GM21390 (cell line): ENCODE results near the gene NMNAT2.

Source experiments
- ATAC-seq: cut with Tn5 transposase; IDR thresholded peaks from one replicate; pipeline ENCODE4 v1.9.1; 2021; ENCODE audit not compliant: unreplicated experiment

The NMNAT2 gene

DNA sequence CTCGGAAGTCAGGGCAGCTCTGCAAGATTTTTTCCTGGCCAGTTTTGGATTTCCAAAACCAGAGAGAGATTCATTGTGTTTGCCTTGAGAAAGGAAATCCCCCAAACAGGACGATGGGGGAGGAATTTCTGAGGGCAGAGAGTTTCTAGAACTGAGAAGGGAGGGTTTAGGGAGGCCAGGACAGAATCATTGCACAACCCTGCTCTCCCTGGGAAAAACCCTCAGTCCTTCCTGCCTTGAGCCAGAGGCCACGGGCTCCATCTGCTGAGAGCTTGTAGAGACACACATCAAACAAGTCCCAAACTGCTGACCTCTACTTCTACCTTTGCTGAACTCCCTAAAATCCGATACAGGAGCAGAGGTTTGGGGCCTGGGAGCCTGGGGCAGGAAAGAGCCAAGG is 99.7 kb downstream of the NMNAT2 start:
- peak; percentile 65 for ATAC-seq

DNA sequence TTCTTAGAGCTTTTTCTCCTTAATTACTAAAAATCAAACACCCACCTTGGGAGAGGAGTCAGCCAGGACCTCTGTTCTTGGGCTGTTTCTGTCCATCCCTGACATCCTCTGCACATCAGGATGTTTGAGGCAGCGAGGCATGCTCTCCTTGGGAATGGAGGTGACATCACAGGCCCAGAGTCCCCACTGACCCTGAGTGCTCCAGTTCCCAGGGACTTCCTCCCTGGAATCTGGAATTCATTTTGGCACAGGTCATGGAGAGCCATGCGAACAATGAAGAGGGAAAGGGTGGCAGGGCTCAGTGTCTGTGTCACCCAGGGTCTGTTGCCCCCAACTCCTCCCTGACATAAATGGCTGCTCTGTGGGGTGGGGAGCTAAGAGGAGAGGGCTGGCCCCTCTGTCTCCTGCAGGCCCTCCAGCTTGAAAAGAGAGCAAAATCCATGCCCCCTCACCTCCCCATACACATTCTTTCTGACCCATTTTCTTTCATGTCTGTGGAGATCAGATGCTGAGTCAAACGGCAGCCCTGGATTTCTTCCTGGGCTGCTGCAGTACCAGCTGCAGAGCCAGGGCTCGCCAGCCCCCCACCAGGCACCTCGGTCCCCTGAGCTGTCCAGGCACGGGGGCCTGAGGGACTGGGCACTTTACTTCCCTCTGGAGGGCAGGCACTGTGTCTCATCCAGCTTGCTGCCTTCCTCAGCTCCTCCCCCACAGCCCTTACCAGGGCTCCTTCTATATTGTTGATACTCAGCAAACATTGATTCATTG is 102.0 kb downstream of the NMNAT2 start:
- no peak for ATAC-seq

DNA sequence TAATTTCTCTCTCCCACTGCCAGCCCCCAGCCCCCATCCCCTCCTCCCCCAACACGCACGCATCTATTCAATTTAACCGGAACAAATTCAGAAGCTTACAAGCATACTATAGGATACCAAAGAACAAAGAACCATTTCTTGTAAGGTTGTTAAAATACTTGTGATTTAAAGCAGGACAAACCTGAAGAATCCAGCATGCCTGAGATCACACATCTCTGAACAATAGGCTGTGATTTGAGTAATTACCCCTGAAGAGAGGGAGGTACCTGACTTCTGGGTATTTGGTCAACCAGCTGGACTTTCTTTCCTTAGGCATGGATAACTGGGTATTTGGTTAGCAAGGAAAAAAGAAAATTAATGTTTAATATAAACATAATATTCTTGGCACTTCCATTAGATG is 105.1 kb downstream of the NMNAT2 start:
- ATAC-seq = no peak

DNA sequence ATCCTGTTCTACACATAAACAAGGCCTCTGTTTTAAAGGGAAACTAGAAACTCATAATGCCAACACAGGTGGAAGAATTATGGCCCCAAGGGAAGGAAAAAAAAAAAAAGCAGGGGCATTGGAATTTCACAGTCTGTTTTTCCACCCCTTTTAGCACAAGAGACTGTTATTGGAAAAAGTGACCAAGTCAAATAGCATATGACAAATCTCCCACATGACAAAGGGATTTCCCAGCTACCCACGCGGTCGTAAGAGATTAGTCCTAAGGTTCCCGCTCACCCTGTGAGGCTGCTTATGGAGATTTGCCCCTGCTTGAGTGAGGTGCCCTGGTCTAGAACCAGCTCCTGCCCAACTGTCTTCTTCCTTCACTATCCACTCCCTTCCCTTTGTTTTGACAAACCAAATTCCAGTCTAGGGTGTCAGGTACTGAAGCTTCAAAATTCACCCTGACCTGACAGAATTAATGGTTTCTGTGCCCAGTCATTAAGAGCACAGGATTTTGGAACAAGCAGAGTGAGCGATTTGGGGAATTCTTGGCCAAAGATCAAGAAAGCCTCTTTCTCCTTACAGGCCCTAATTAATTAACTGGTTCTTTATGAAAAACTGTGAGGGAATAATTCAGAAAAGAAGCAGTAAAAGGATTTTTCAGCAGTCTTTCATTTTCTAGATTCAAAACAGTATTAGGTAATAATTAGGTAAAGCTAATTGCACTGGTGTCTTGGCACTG is 107.3 kb downstream of the NMNAT2 start:
- no peak for ATAC-seq

DNA sequence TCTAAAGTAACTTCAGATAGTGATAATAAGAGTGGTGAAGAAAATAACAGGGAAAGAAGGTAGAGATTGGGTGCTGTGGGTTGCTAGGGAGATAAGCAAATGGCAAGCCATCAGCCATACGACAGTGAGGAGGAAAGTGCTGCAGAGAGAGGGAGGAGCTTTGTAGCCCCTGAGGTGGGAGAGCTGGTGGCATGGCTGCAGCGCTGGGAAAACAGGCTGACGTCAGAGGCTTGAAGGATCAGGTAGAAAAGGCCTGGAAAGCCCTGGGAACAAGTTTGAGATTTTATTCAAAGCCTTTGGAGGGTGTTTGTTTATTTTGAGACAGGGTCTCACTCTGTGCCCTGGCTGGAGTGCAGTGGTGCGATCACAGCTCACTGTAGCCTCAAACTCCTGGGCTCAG is 109.5 kb downstream of the NMNAT2 start:
- ATAC-seq = no peak

DNA sequence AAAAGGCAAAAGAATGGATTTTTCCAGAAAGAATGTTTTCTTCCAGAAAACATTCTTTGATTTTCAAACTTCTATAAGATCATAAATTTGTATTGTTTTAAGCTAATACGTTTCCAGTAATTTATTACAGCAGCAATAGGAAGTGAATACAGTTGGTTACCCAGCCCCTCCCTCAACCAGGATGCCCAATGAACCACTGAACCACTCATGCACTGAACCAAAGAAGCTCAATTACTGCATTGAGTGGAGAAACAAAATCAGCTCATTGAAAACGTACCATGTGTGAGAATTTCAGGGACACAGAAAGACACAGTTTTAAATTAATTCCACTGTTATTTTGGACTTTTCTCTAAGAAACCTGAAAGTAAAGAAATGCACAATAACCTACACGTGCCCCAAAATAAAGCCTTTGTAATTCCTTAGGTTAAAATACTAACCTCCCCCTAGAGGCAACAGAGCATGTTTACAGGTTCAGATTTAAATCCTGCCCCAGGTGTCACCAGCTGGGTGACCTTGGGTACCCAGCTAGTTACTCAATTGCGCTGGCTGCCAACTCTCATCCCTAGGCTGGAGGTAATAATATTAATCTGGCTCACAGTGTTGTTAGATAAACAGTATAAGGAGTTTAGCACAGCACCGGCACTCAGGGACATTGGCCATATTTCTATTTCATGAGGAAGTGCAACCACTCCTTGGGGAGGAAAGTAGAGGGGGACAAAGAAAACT is 111.7 kb downstream of the NMNAT2 start:
- peak; percentile 49 for ATAC-seq

DNA sequence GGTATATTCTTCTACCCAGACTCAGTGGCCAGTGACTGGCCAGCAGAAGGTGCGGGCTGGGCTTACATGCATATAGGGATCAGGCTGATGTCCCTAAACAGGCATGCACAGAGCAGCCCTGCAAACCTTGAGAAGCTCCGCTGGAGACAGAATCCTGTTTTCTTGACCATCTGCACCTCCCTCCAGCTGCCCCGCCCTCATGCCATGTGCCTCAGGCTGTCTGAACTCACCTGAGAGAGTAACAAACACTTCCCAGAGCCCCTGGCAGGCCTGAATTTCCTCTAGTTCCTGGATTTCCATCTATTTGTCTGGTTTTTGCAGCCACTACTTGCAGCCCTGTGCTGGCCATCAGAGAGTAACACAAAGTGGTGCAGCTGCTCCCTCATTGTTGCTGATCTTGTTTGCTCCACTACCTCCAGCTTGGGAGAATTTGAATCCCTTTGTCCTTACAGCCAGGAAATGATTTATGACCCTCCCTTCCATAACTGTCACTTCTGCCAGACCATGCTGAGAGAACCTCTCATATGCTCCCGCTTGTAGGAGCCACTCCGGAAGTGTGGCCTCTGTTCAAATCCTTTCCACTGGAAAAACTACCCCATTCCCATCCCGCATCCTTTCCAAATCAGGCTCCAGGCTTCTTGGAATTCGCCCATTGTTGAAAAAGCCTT is 113.6 kb downstream of the NMNAT2 start:
- ATAC-seq = no peak

DNA sequence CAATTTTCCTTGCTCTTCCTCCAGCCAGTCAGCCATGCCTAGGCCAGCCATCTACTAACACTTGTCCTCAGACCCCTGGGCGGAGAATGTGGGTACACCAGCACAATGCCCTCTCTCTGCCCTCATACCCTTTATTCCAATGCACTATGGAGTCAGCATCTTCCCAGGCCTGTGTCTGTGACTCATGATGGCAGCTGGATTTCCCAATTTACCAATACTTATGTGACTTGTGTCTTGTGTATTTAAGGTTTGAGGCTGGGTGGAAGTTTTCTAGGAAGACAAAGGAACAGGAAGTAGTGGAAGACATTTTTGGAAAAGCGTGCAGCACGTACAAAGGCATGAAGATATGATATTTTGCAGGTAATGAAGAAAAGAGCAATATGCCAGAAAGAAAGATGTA is 114.3 kb downstream of the NMNAT2 start:
- ATAC-seq = no peak

DNA sequence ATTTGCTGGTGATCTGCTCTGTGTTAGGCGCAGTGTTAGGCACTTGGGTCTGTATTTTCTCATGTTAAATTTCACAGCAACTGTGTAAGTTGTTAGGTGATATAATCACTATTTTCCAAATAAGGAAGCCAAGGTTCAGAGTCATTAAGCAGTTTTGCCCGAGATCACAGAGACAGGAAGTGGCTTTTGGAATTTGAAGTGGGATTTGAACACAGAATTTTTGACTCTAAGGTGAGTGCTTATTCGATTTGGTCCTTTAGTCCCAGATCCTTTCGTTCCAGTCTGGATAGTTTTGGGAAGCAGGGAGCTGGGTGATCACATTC is 114.9 kb downstream of the NMNAT2 start:
- ATAC-seq = no peak

DNA sequence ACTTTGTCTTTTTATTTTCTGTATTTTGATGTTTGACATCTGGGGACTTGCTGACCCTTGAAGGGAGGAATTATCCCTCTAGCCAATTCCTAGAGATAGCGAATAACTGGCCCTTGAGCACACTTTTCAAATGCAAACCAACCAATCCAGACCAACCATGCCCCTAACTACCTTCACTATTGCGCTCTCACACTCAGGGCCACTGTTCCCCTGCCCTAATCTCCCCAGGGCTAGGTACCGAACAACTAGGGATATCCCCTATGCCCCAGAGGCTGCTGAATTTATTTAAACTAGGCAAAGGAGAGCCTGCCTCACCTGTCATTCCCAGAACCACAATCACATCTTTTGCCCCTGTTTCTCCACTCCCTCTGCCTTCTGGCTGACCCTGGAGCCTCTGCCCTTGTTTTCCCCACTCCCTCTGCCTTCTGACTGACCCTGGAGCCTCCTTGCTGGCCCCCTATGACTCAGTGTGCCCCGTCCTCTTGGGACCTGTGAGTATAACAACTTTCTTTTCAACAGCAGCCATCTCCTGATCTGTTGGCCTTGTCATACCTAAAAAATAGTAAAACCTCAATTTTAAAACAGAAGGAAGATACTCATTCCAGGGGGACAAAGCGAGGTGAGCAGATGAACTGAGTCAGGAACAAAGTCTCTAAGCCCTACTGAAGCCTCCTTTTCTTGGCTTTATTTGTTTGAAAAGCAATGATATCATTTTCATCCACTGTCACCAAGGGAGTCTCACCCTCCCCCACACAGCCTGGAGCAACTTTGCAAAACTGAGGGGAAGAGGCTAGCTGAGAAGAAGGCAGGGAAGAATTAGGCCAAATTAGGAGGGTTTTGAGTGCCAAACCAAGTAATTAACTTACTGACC is 115.5 kb downstream of the NMNAT2 start:
- no peak for ATAC-seq

DNA sequence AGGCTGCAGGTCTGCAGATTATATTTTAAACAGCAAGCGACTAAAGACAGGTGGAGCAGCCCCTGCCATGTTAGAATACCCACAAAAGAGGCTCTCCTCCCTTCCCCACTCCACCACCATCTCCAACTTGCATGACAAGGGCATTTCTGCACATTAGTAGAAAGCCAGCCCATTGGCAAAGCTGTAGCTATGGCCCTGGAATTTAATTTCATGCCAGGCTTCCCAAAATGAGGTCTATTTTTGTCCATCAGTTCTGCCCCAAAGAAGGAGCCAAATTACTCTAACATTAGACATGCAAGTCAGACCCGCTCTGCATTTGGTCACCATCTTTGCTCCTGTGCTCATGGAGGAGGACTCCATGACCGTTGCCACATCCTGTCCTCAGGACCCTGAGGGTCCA is 116.9 kb downstream of the NMNAT2 start:
- no peak for ATAC-seq

DNA sequence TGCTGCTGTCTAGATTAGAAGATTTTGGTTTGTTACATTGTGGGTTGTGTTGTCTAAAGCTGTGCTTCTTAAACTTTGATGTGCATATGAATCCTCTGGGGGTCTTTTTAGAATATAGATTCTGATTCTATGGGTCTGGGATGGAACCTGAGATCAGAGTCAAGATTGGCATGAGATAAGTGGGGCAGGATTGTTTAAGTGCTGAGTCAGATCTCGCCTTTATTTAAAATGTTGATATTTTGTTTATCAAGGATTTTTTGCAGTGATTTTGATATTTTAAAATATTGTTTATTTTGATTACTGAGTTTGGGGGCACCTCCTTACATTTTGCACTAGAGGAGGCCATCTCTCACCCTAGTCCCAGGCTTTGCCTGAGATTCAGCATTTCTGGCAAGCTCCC is 117.4 kb downstream of the NMNAT2 start:
- ATAC-seq = no peak

DNA sequence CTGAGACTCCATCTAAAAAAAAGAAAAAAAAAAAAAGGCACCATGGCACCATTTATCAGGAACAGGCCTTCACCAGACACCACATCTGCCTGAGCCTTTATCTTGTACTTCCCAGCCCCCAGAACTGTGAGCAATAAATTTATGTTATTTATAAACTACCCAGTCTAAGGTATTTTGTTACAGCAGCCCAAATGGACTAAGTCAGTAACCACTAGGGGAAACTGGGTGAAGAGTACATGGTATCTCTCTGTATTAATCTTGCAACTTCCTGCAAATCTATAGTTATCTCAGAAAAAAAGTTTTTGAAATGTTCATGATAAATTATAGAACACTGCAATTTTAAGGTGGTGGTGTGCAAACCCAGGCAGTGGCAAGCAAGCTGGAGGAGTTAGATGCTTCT is 117.8 kb downstream of the NMNAT2 start:
- ATAC-seq = no peak

DNA sequence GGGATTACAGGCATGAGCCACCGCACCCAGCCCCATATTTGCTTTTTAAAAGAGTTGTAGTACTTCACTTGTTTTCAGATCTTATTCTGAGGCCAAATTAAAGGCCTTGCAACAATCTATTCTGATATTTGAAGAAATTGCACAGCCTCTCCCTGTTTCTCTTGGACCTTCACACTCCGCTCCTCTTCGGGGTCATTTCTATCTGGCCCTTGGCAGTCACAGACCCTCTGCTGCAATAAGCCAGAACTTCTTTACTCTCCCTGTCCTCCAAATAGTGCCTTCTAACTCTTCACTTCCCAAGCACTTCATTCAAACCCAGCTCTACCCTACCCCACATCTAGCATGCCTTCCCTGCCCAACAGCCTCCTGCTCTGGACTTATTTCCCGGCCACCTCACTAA is 121.4 kb downstream of the NMNAT2 start:
- ATAC-seq = no peak

DNA sequence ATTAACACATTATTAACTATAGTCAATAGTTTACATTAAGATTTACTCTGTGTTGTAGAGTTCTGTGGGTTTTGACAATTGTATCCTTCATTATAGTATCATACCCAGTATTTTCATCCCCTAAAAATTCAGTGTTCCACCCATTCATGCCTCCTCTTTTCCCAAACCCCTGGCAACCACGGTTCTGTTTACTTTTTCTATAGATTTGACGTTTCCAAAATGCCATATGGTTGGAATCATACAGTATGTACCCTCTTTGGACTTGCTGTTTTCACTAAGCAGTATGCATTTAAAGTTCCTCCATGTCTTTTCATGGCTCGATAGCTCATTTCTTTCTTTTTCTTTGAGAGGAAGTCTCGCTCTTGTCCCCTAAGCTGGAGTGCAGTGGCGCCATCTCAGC is 122.7 kb downstream of the NMNAT2 start:
- no peak for ATAC-seq

DNA sequence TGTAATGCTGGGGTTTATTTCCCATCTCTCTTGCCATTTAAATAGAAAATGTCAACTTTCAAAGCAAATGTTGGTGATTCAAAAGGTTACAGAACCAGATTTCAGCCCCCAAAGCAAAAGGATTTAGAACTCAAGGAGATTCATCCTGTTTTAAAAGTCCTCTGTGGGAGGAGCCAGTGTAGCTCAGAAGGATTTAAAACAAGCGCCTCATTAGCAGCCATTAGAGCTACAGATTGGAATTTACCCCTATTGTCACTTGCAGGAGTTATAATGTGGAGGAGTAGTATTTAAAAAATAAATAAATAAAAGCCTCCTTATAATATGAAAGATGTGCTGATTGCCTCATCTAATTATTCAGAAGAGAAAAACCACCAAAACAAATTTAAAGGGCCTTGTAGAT is 124.3 kb downstream of the NMNAT2 start:
- no peak for ATAC-seq

DNA sequence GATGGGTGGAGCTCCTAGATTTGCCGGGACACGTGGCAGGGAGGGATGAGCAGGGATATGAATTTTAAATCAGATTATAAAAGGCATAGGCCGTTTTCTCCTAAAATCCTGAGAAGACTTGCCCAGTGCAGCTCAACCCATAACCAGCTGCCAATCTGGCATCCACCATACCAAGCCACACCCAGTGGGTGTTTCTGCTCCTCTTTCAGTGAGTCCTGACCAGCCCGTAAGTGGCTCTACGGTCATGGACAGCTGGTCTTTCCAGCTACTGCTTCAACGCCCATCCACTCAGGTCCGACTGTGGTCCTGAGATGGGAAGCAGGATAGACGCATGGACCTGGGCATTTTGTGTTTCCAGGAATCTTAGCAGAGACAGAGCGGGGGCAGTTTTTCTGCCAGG is 124.9 kb downstream of the NMNAT2 start:
- no peak for ATAC-seq

DNA sequence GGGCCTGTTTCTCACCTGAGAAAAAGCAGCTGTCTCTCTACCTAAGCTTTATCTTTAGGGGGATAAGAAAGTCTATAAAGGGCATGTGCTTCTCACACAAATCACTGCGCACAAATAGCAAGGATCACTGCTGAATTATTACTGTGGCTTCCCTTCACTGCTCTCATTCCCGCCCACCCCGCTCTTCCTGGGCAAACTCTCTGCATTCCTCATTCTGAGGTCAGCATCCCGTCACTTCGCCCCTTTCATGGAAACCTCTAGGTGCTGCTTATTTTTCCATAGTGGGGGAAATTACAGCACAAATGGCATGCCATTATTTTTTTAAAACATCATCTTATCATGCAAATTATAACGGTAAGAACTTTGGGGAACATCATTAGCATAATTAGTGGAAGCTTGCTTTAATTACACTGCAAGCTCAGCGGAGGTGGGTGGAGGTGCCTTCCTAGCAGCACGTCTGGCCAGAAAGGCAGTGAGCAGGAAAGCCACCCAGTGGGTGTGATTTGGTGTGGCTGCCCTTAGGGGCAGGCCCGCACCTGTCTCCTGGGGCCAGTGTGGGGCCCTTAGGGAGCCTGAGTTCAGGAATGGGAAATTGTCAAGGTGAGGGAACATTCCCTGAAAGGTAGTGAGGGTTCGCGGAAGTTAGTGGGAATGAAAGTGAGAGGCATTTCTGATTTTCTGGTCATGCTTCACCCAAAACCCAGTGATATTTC is 126.2 kb downstream of the NMNAT2 start:
- ATAC-seq = no peak

DNA sequence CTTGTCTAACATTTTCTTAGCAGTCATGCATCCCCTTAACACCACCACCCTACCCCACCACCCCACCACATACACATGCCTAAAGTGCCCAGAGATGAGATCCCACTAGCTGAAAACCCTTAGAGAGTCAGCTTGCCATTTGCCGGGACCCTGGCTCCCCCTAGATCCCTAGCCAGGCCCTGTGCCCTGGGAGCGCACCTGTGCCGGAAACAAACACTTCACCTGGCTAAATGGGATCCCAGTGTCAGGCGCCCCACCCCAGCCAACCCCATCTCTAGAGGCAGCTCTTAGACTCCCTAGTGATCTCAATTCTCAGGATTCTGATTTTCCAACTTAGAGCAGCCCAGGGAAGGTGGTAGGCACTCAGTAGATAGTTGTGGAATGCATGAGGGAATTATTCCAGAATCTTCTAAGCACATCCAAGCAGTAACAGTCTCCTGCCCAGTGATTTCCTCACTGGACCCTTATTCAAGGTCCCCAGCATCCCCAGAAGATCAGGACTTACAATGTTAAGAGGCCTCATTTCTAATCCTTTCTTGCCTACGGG is 126.9 kb downstream of the NMNAT2 start:
- no peak for ATAC-seq

DNA sequence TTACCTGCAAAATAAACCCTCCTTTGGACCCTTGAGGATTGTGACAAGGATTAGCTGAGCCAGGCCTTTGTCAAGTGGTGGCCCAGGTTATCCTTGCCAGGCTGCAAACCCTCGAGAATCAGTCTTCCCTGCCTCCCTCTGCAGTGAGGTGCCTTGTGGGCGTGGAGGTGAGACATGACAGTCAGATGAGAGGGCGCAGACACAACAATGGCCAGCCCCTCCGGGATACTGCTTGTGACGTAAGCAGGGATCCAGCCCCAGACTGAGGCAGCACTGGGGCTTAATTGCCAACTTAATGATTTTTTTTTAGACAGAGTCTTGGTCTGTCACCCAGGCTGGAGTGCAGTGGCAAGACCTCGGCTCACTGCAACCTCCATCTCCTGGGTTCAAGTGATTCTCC is 127.6 kb downstream of the NMNAT2 start:
- no peak for ATAC-seq
